22Rv1 (cell line): ENCODE results near the gene RGS6.

ENCODE experiments used
- H3K27ac ChIP-seq: fragments of 450-650 bp; 2 replicates; pipeline ENCODE4 v1.5.1; 2017
- CTCF ChIP-seq: fragments of 450-650 bp; IDR thresholded peaks from 2 replicates; pipeline ENCODE4 v1.5.1; 2017; ENCODE audit warnings: mild to moderate bottlenecking
- ZFX ChIP-seq: fragments of 450-650 bp; IDR thresholded peaks from 2 replicates; pipeline ENCODE4 v1.6.1; 2017; ENCODE audit warnings: antibody characterized with exemption, borderline replicate concordance

RGS6 gene

GRCh38 chr14:72516936-72517700, 584.9 kb downstream of the RGS6 start:
- H3K27ac ChIP-seq = no peak overlapping the region
- TF ChIP-seq ZFX (no peak), CTCF (peak; percentile 89)

- TF ChIP-seq CTCF = no peak
- no peak overlapping the region for H3K27ac ChIP-seq
Observed at GRCh38 chr14:72517736-72518135, 585.5 kb downstream of the RGS6 start.

GRCh38 chr14:72518809-72519377, 586.7 kb downstream of the RGS6 start:
- no peak overlapping the region for H3K27ac ChIP-seq
- no peak for TF ChIP-seq CTCF

- H3K27ac ChIP-seq = no peak overlapping the region
Observed at GRCh38 chr14:72519543-72519942, 587.3 kb downstream of the RGS6 start.

GRCh38 chr14:72521045-72521444, 588.8 kb downstream of the RGS6 start:
- no peak overlapping the region for H3K27ac ChIP-seq
- TF ChIP-seq ZFX (no peak), CTCF (no peak)

More at GRCh38 chr14:72519543-72519942, 587.3 kb downstream of the RGS6 start:
- TF ChIP-seq CTCF = no peak
- no peak for TF ChIP-seq ZFX

- no peak overlapping the region for H3K27ac ChIP-seq
- TF ChIP-seq ZFX (no peak), CTCF (no peak)
Observed at GRCh38 chr14:72521968-72522741, 589.9 kb downstream of the RGS6 start.

GRCh38 chr14:72522847-72523246, 590.6 kb downstream of the RGS6 start:
- TF ChIP-seq ZFX (no peak), CTCF (no peak)
- H3K27ac ChIP-seq = no peak overlapping the region
